ENCODE data around the gene CACNA2D1. TPM values are rescaled to one million over a fixed set of nuclear protein-coding genes. Genes with fewer than 3 reads are reported as not detected.

CACNA2D1 gene
- total and polyA plus RNA-seq, 8 donors, result 10.7 to 20.8 (median 16.6) TPM

DNA sequence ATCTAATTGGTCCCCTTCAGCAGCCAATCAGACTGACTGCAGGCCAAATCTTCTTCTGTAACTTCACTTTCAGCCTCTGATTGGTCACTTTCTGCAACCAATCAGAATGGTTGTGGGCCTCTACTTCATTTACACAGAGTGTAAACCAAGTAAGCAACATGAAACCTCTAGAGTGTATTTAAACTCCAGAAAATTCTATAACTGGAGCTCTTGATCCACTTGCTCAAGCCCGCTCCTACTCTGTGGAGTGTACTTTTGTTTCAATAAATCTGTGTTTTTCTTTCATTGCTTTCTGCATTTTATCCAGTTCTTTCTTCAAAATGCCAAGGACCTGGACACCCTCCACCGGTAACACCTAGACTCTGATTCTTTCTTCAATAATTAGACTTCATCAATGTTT, 319.1 kb downstream of the CACNA2D1 start:
- no peaks in the 10 kb centered on the region for H3K4me1 ChIP-seq
- DNase-seq (no peak), ATAC-seq (no peak)
- no peak overlapping the region for H3K27ac ChIP-seq
- intact Hi-C loops (cut with DNase I), result no loop called here
- no peaks in the 10 kb centered on the region for H3K36me3 ChIP-seq
- peaks cover 0 to 9% of the 10 kb centered on the region in 2 donors for H3K9me3 ChIP-seq
- TF ChIP-seq, protein P1, sequence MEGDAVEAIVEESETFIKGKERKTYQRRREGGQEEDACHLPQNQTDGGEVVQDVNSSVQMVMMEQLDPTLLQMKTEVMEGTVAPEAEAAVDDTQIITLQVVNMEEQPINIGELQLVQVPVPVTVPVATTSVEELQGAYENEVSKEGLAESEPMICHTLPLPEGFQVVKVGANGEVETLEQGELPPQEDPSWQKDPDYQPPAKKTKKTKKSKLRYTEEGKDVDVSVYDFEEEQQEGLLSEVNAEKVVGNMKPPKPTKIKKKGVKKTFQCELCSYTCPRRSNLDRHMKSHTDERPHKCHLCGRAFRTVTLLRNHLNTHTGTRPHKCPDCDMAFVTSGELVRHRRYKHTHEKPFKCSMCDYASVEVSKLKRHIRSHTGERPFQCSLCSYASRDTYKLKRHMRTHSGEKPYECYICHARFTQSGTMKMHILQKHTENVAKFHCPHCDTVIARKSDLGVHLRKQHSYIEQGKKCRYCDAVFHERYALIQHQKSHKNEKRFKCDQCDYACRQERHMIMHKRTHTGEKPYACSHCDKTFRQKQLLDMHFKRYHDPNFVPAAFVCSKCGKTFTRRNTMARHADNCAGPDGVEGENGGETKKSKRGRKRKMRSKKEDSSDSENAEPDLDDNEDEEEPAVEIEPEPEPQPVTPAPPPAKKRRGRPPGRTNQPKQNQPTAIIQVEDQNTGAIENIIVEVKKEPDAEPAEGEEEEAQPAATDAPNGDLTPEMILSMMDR (IDR thresholded peaks at IDR 0.05), result no peak
- H3K27me3 ChIP-seq, result no peaks in the 10 kb centered on the region
- no peak overlapping the region for H3K4me3 ChIP-seq

DNA sequence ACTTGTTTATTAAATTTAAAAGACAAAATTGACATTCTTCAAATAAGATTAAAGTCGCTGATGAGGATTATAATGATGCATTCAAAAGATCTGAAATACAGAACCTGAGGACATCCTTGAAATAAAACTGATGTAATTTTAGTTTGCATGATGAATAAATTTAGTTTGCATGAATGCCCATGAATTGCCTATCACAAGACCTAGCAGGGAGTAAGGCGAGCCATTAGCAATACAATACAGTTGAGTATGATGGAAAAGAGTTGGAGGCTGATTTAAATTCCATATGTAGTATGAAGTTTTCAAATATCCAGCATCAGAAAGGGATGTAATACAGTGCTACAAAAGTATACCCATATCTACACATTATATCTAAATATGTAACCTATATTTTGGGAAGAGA, 321.3 kb downstream of the CACNA2D1 start:
- DNase-seq (no peak), ATAC-seq (no peak)
- Histone ChIP-seq H3K9me3 (peaks cover 0 to 9% of the 10 kb centered on the region in 2 donors), H3K36me3 (no peaks in the 10 kb centered on the region), H3K27ac (no peak overlapping the region), H3K4me3 (no peak overlapping the region), H3K27me3 (no peaks in the 10 kb centered on the region), H3K4me1 (no peaks in the 10 kb centered on the region)
- intact Hi-C loops (cut with DNase I), result no loop called here
- TF ChIP-seq, protein P1 (IDR thresholded peaks at IDR 0.05), result no peak

DNA sequence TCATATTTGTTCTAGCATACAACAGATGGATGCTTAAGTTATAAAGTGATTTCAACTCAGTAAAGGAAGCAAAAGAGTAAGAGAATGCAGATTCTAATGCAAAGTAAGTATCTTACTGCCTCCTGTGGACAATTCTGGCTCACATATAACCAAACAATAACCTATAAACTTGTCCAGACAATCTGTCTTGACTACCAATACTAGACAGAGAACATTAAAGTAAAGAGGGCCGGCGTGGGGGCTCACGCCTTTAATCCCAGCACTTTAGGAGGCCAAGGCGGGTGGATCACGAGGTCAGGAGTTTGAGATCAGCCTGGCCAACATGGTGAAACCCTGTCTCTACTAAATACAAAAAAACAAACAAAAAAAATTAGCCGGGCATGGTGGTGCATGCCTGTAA, 329.3 kb downstream of the CACNA2D1 start:
- Histone ChIP-seq H3K4me3 (no peak overlapping the region), H3K36me3 (no peaks in the 10 kb centered on the region), H3K9me3 (no peaks in the 10 kb centered on the region), H3K27me3 (no peaks in the 10 kb centered on the region), H3K27ac (no peak overlapping the region), H3K4me1 (no peaks in the 10 kb centered on the region)
- ATAC-seq, result no peak
- intact Hi-C loops (cut with DNase I), result no loop called here
- TF ChIP-seq, protein P1 (IDR thresholded peaks at IDR 0.05), result no peak
- DNase-seq, result no peak

DNA sequence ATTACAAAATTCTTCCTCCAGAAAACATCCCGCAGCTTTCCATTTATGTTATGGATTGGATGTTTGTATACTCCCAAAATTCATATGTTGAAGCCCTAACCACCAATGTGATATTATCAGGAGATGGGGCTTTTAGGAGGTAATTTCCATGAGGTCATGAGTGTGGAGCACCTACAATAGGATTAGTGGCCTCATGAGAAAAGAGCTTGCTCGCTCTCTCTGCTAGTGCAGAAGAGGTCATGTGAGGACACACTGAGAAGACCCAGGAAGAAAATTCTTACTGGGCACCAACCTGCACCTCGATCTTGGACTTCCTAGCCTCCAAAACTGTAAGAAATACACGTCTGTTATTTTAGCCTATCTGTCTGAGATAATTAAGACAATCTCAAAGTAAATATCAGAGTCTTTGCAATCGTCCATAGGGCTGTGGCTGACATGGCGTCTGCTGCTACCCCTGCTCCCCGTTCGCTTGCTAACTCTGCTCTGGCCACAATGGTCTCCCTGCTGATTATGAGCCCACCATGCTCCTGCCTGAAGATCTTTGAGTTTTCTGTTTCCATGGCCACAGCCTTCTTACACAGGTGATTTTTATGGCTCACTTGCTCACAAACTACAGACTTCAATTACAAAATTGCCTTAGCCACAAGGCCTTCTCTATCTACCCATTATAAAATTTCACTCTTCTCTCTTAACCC, 333.3 kb downstream of the CACNA2D1 start:
- no peak for DNase-seq
- Histone ChIP-seq H3K9me3 (no peaks in the 10 kb centered on the region), H3K27ac (no peak overlapping the region), H3K4me1 (no peaks in the 10 kb centered on the region), H3K4me3 (no peak overlapping the region), H3K27me3 (no peaks in the 10 kb centered on the region), H3K36me3 (no peaks in the 10 kb centered on the region)
- intact Hi-C loops (cut with DNase I), result no loop called here
- no peak for ATAC-seq
- TF ChIP-seq, protein P1 (IDR thresholded peaks at IDR 0.05), result no peak

DNA sequence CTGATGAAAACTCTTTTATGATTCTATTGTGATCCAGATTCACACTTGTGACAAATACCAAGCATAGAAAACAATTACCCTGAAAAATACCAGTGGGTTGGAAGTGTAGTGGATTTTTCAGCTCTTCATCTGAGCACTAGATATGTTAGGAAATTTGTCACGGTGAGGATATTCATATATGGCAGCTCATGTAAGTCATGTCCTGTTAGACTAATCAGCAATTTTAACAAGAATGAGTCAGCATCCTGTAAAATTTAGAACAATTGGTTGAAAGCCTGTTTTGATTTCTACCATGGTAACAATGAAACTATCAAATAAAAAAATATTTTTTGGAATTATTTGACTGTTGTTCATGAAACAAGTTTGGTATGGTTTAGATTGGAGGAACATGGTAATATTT, 334.3 kb downstream of the CACNA2D1 start:
- Histone ChIP-seq H3K36me3 (no peaks in the 10 kb centered on the region), H3K27me3 (no peaks in the 10 kb centered on the region), H3K4me1 (no peaks in the 10 kb centered on the region), H3K27ac (no peak overlapping the region), H3K4me3 (no peak overlapping the region), H3K9me3 (no peaks in the 10 kb centered on the region)
- no peak for DNase-seq
- TF ChIP-seq, protein P1 (IDR thresholded peaks at IDR 0.05), result no peak
- intact Hi-C loops (cut with DNase I), result no loop called here
- no peak for ATAC-seq
